NB4 (cell line): ENCODE results near the gene CES4A.
"Not testable (repeated sequence)": the region's sequence is repeated elsewhere in the genome, so short reads cannot be mapped to it uniquely, and the experiment has no call there.

Experiments used
- DNase-seq: peaks from one replicate; pipeline ENCODE4 v3.0.0; 2010; ENCODE audit warnings: low read depth
- H3K4me3 ChIP-seq: one replicate; pipeline ENCODE4 v1.5.1; 2011; ENCODE audit warnings: mild to moderate bottlenecking, low read depth, low read length, moderate library complexity
- MYC ChIP-seq: IDR thresholded peaks from 2 replicates; pipeline ENCODE4 v1.6.1; 2011; ENCODE audit warnings: low read depth, low read length
- POLR2A ChIP-seq: IDR thresholded peaks from 2 replicates; pipeline ENCODE4 v1.6.1; 2011; ENCODE audit warnings: mild to moderate bottlenecking; ENCODE audit not compliant: insufficient read length; ENCODE audit errors: extremely low read depth
- TF ChIP-seq, protein P1 (sequence below): IDR thresholded peaks from 2 replicates; pipeline ENCODE4 v1.6.1; 2011; ENCODE audit warnings: low read depth, low read length
- TF ChIP-seq, protein P2 (sequence below): IDR thresholded peaks from one replicate; pipeline ENCODE4 v1.5.1; 2012; ENCODE audit warnings: low read depth, low read length

CES4A gene

DNA sequence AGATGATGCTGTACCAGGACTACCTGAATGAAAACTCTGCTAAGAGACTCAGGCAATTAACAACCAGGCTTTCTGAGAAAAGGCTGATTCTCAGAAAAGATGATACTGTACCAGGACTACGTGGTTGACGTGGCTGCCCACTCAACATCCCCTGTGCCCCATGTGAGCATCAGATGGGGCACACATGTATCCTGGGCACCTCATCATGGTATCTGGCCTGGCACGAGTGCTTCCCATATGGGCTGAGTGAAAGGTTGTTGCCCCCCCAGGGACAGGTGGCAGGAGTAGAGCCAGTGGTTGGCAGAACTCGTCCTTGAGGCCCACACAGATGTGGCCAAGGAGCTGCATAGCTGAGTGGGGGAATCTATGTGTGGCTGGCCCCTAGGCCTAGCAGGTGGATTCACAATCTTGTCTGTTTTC lies 3.5 kb upstream of the CES4A start:
- no peak for DNase-seq
- TF ChIP-seq, protein P1, sequence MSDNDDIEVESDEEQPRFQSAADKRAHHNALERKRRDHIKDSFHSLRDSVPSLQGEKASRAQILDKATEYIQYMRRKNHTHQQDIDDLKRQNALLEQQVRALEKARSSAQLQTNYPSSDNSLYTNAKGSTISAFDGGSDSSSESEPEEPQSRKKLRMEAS = no peak
- TF ChIP-seq POLR2A = no peak
- TF ChIP-seq, protein P2, sequence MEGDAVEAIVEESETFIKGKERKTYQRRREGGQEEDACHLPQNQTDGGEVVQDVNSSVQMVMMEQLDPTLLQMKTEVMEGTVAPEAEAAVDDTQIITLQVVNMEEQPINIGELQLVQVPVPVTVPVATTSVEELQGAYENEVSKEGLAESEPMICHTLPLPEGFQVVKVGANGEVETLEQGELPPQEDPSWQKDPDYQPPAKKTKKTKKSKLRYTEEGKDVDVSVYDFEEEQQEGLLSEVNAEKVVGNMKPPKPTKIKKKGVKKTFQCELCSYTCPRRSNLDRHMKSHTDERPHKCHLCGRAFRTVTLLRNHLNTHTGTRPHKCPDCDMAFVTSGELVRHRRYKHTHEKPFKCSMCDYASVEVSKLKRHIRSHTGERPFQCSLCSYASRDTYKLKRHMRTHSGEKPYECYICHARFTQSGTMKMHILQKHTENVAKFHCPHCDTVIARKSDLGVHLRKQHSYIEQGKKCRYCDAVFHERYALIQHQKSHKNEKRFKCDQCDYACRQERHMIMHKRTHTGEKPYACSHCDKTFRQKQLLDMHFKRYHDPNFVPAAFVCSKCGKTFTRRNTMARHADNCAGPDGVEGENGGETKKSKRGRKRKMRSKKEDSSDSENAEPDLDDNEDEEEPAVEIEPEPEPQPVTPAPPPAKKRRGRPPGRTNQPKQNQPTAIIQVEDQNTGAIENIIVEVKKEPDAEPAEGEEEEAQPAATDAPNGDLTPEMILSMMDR = no peak
- TF ChIP-seq MYC = no peak
- H3K4me3 ChIP-seq = no peak overlapping the region

DNA sequence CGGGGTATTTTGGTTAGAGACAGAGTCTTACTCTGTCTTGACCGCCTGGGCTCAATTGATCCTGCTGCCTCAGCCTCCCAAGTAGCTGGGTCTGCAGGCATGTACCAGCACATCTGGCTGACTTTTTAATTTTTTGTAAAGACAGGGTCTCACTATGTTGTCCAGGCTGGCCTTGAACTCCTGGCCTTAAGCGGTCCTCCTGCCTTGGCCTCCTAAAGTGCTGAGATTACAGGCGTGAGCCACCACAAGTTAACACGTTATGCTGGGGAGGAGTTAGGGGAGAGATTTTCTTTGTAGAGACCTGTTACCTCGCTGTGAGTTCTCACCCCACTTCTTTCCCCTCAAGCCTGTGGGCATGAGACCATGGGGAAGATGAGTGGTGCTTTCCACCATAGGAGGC lies 1.8 kb upstream of the CES4A start:
- H3K4me3 ChIP-seq = no peak overlapping the region
- TF ChIP-seq, protein P1 = no peak
- TF ChIP-seq, protein P2 = no peak
- TF ChIP-seq POLR2A = no peak
- TF ChIP-seq MYC = no peak
- DNase-seq = no peak

DNA sequence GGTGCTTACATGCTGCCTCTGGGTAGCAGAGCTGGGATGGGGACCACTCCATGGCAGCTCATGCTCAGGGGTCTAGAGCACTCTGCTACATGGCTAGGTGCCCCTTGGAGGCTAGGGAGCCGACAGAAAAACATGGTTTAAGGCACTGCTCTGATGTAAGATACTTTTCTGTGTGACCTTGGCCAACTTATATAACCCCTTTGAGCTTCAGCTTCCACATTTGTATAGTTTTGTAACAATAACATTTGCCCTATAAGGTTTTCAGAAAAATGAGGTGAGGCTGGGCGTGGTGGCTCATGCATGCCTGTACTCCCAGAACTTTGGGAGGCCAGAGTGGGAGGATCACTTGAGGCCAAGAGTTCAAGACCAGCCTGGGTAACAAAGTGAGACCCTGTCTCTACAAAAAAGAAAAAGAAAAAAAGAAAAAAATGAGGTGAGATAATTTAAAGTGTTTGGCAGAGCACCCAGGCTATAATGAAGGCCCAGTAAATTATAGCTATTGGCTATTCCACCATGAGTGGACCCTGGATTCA lies 3.2 kb downstream of the CES4A start:
- H3K4me3 ChIP-seq = no peak overlapping the region
- TF ChIP-seq POLR2A = no peak
- TF ChIP-seq MYC = no peak
- TF ChIP-seq, protein P1 = no peak
- TF ChIP-seq, protein P2 = no peak
- DNase-seq = no peak

DNA sequence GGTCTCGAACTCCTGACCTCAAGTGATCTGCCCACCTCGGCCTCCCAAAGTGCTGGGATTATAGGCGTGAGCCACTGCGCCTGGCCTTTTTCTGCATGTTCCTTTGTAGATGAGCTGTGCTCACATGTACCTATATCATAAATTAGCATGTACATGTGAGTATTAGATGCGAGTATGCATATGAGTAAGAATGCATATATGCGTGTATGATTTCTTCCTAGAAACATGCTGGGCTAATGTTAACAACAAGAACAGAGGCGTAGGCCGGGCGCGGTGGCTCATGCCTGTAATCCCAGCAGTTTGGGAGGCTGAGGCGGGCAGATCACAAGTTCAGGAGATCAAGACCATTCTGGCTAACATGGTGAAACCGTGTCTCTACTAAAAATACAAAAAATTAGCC lies 5.2 kb downstream of the CES4A start:
- not testable (repeated sequence) for H3K4me3 ChIP-seq, DNase-seq

DNA sequence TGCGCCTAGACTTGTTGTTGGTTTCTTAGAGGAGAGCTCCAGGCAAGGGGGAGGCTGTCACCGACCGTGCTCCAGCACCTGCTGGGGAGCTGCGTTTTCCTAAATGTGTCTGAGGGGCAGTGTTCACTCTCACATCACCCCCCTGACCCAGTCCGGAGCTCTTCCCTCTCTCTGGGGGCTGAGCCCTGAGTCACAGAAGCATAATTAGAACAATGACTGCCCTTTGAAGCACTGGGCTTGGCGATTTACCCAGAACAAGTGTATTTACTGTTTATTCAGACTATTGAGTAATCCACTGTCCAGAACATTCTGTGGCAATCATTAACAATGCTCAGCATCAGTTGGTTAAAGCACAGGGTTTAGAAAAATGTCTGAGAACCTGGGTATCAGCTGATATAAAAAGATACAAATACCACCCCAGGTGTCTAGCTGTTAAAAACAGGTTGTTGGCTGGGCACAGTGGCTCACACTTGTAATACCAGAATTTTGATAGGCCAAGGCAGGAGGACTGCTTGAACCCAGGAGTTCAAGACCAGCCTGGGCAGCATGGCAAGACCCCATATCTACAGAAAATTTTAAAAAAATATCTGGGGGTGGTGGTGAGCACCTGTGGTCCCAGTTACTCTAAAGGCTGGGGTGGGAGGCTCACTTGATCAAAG lies 8.1 kb downstream of the CES4A start:
- no peak for DNase-seq
- TF ChIP-seq, protein P2 = no peak
- TF ChIP-seq MYC (no peak), POLR2A (no peak)
- H3K4me3 ChIP-seq = no peak overlapping the region

DNA sequence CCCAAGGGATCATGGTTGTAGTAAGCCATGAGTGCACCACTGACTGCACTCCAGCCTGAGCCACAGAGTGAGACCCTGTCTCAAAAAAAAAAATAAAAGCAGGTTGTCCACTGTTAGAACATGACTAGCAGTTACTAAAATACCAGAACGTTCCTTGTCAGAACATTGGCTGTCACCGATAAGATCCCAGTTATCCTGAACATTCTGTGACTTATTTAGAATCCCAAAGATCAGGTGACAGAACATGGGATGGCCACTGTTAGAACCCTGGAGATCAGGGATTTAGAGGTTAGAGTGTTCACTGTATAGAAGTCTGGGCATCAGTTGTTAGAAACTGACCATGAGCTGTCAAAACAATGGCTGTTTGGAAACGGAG lies 8.6 kb downstream of the CES4A start:
- H3K4me3 ChIP-seq = no peak overlapping the region
- TF ChIP-seq, protein P2 = no peak
- TF ChIP-seq POLR2A (no peak), MYC (no peak)
- TF ChIP-seq, protein P1 = no peak
- DNase-seq = no peak
